ENCODE measurements around the gene ROR2. TPM values are rescaled to one million over a fixed set of nuclear protein-coding genes. Genes with fewer than 3 reads are reported as not detected.
"Not testable (repeated sequence)": the region's sequence is repeated elsewhere in the genome, so short reads cannot be mapped to it uniquely, and the experiment has no call there.

The ROR2 gene
- total RNA-seq, 1 experiment from 2014 or later, result 0.11 TPM

DNA sequence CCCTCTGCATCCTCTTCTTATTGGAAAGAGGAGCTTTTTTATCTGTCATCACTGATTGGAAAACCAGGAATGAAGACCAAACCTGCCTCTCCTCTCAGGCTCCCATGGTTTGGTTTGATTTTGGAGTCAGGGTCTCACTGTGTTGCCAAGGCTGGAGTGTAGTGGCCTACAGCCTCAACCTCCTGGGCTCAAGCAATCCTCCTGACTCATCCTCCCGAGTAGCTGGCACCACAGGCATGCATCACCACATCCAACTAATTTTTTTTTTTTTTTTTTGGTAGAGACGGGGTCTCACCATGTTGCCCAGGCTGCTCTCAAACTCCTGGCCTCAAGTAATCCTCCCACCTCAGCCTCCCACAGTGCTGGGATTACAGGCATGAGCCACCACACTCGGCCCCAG lies 40.8 kb downstream of the ROR2 start:
- DNase-seq (ENCODE audit: low read depth, low spot score); in situ Hi-C loops (cut with HindIII; ENCODE audit: low pct_unique_long_range_greater_than_20kb, low sequenced_read_pairs): not testable (repeated sequence)

DNA sequence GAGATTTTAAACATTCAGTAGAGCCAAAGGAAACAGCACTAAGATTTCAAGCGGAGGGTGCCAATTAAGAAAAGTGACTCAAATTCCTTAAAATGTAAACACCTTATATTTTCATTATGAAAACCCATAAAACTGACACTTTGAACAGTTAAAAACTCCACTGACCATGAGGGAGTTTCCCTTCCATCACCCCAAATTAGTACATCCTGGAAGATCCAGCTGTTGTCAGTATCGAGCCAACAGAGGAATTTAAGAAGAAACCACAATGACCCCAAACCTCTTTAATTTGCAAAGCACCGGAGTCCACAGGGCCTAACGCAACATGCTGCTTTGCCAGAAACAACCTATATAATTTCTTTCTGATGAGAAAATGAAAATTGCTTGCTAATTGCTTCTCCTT lies 41.3 kb downstream of the ROR2 start:
- no peak for DNase-seq (ENCODE audit: low read depth, low spot score)
- in situ Hi-C loops (cut with HindIII; ENCODE audit: low pct_unique_long_range_greater_than_20kb, low sequenced_read_pairs), result no loop called here

DNA sequence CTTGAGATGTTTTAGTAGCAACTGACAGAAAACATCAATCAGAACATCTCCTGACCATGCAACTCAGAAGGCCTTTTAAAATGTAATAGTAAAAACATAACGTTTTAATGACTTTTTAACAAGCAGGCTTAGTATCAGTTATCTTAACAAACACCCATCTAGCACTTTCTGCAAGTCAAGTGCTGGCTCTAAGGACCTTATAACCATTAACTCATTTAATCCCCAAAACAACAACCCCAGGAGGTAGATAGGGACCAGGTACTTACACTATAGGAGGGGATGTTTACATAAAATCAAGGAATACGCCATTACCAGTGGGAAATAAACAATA lies 41.8 kb downstream of the ROR2 start:
- in situ Hi-C loops (cut with HindIII; ENCODE audit: low pct_unique_long_range_greater_than_20kb, low sequenced_read_pairs), result no loop called here
- DNase-seq (ENCODE audit: low read depth, low spot score), result no peak

DNA sequence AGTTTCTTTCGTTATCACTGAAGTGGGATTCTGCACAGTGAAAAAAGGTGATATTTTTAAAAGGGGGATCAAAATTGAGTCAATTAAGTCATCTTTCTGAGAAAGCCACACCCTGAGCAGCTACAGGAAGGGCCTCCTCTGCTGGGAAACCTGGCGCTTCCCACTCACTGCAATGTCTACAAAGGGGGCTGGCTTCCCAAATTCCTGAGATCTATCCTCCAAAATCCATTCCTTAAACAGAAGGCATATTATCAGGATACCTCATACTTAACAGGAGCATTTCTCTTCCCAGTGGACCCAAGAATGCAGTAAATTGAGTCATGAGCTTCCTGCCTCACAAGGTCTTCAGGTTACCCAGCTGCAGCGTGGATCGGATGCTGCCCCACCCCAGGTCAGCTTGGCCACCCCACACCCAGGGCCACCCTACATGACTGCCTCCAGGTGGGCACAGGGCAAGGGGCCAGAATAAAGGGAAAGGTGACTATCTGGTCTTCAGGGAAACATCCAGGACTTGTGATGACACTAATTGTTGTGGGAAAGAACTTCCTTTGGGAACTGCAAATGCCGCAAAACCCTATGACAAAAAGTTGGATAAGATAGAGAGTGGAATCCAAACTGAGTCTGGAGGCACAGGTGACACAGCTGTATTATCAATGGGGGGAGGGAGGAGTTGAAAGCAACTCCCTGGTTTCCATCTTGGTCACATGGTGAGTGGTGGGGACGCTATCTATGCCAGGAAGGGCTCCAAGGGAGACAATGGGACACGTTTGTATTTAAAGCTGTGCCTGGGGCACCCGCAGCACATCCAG lies 42.3 kb downstream of the ROR2 start:
- in situ Hi-C loops (cut with HindIII; ENCODE audit: low pct_unique_long_range_greater_than_20kb, low sequenced_read_pairs), result no loop called here
- peak; percentile 37 for DNase-seq (ENCODE audit: low read depth, low spot score)

DNA sequence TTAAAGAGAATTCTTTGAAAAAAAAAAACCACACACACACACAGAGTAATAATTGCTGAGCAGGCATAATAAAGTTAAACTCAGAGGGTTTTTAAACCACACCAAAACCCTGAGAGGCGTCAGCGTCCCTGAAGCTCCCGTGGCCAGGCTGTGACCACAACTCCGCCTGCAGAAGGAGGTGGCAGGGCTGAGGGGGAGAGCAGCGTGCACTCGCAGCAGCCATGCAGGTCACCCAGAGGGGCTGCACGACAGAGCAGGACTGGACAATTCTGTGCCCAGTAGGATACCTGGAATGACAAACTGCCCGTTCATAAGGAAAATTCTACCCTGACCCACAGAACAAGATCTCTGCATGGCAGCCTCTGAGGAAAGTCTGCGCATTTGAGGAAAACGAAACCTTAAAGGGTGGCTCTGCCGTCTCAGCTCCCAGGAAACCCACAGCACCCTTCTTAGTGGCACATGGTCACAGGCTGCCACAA lies 44.0 kb downstream of the ROR2 start:
- peak; percentile 47 for DNase-seq (ENCODE audit: low read depth, low spot score)

DNA sequence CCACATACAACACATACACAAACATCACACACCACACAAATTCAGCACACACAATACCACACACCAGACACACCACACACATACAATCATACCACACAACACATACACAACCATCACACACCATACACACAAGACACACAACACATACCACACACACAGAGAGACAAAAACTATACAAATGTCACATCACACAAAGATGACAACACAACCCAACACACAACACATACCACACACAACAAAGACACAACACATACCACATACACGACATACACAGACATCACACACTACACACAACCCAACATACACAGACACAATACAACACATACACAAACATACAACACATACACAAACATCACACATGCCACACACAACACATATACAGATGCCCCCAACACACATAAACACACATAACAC lies 44.8 kb downstream of the ROR2 start:
- no peak for DNase-seq (ENCODE audit: low read depth, low spot score)

More for the DNA sequence above, 44.0 kb downstream of the ROR2 start:
- in situ Hi-C loops (cut with HindIII; ENCODE audit: low pct_unique_long_range_greater_than_20kb, low sequenced_read_pairs), result no loop called here

DNA sequence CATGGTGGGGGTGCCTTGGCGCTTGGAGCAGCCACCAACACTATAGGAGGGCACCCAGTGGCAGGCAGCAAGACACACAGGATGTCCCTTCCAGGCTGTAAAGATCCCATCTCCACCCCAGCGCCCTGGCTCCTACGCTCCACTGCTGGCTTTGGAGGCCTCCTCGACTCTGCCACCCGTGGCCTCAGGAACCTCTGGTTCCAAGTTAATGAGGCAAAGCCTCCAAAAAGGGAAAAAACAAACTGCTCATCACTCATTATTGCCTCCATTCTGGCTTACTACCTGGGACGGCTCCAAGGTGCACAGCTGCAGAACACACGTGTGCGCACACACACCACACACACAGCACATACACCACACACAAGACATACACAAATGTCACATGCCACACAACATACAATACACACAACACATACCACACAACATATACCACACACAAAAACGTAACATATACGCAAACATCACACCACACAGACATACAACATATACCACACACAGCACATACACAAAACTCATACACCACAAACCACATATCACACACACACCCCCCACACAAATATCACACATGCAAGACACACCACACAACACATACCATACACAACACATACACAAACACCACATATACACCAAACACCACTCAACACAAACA lies 45.3 kb downstream of the ROR2 start:
- in situ Hi-C loops (cut with HindIII; ENCODE audit: low pct_unique_long_range_greater_than_20kb, low sequenced_read_pairs), result no loop called here
- no peak for DNase-seq (ENCODE audit: low read depth, low spot score)

More for the DNA sequence above, 44.8 kb downstream of the ROR2 start:
- in situ Hi-C loops (cut with HindIII; ENCODE audit: low pct_unique_long_range_greater_than_20kb, low sequenced_read_pairs), result no loop called here

DNA sequence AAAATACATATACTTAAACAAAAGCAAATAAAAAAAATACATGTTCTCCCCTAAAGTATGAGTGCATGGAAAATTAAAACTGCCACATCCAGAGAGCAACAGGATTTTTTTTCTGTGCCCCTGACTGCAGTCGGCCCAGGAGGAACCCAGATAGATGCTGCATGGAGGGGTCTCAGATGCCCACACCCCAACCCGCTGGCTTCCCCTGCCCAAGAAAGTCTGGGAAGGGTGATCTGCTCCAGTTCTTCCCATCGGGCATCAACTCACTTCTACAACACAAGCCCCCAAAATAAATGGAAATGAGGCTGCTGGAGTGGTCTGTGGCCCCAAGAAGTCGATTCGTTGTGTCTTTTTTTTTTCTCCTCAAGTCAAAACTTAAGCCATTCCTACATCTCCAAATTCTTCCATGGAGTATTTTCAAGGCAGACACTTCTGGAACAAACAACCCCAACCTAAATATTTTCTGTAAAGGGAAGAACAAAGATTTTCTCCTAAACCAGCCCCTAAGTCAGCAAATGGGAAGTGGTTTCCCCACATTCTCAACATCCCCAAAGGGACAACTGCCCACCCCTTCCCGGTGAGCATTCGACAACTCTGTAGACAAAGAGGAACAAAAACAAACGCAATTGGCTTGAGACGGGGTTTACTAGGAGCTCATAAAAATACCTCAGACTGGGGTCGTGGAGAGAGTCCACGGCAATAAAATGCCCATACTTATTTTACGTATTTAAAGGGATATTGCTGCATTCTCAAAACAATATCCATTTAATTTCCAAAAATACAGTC lies 46.7 kb downstream of the ROR2 start:
- no peak for DNase-seq (ENCODE audit: low read depth, low spot score)
- in situ Hi-C loops (cut with HindIII; ENCODE audit: low pct_unique_long_range_greater_than_20kb, low sequenced_read_pairs), result no loop called here

DNA sequence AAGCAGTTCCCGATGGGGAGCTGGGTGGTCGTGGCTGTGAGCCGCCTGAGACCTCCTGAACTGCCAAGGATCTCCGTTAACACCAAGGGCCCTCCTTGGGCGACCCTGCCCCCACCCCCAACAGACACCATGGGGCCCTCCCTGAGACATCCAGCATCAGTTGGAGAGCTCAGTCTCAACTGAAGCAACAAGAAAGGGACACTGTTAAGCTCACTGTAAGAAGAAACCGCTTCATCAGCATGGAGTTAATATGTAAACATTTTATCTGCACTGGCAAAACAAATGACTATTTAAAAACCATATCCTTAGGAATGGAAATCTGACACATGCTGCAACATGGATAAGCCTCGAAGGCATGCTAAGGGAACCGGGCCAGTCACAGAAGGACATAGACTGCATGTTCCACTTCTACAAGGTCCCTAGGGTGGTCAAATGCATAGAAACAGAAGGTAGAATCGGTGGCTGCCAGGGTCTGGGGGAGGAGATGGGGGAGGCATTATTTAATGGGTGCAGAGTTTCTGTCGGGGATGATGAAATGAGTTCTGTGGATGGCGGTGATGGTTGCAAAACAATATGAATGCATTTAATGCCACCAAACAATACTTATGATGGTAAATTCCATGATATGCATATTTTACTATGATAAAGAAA lies 47.4 kb downstream of the ROR2 start:
- DNase-seq (ENCODE audit: low read depth, low spot score), result no peak
- in situ Hi-C loops (cut with HindIII; ENCODE audit: low pct_unique_long_range_greater_than_20kb, low sequenced_read_pairs), result no loop called here

DNA sequence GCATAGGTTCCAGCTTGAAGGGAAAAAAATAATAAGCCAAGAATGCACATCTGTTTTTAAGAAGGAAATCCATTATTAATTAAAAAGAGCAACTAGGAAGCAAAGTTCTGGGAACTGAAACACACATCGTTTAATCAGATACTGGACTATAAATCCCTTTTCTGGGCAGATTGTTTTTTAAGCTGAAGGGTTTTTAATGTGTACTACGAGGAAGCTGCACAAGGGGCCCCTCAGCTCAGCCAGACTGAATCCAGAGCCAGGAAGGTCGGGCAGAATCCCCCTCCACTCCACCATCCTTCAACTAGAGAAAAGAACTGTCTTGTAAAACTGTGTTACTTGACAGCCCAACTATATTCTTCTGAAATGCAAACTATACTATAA lies 49.2 kb downstream of the ROR2 start:
- in situ Hi-C loops (cut with HindIII; ENCODE audit: low pct_unique_long_range_greater_than_20kb, low sequenced_read_pairs), result no loop called here
- DNase-seq (ENCODE audit: low read depth, low spot score), result no peak

DNA sequence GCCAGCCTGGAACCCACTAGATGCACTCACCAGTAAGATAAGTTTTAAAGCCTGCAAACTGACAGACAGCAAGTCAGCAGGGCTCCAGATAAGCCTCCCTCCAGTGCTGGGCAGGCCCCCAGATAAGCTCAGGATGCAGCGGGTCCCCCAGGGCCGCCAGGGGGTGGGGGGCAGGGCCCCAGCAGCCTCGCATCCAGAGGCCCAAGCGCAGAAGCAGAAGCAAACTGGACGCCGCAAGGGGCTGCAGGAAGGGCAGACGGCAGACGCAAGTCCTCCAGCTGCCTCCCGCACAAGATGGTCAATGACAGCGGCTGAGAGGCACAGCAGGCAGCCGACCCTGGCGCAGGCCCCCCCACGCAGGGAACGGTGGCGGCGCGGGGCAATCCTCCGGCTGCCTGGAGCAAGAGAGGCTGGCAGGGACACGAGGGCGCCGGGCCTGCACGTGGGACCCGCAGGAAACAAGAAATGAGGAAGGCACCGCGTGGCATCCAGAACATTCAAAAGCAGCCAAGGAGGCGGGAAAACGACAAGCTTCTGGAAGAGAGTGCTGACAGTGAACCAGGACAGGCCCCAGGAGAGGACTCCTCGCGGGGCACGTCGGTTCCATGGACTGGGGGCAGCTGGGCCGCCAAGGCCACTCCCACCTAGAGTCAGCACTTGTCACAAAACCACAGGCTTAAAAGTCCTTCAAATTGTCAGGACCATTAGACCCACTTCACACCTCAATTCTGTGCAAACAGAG lies 49.8 kb downstream of the ROR2 start:
- in situ Hi-C loops (cut with HindIII; ENCODE audit: low pct_unique_long_range_greater_than_20kb, low sequenced_read_pairs), result no loop called here
- no peak for DNase-seq (ENCODE audit: low read depth, low spot score)

DNA sequence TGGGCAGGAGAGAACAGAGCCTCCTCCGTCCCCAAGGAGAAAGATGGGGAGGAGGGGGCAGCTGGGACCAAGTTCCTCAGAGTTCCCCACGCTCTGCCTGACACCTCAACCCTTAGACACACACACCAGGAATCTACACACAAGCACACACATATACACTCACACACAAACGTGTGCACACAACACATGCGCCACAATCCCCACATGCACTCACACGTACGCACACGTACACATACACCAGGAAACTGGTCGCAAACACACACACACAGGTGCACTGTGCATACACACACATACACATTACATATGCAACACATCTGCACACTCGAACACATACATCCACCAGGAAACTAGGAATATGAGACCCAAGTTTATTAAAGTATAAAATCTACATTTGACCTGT lies 50.4 kb downstream of the ROR2 start:
- DNase-seq (ENCODE audit: low read depth, low spot score), result no peak
- in situ Hi-C loops (cut with HindIII; ENCODE audit: low pct_unique_long_range_greater_than_20kb, low sequenced_read_pairs), result no loop called here

DNA sequence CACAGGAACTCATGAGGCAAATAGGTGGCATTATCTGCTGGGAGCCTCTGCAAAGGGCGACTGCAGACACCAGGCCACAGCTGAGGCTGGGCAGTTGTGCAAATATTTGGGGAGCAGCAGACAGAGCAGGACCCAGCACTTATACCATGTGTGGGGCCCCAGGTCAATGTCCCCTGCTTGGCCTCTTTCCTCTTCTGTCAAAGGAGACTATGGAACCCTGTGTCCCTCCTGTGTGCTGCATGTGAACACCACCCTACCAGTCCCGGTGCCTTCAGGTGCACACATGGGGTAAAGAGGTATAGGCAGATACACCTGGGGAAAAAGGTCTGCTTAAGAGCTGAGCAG lies 50.8 kb downstream of the ROR2 start:
- no peak for DNase-seq (ENCODE audit: low read depth, low spot score)
- in situ Hi-C loops (cut with HindIII; ENCODE audit: low pct_unique_long_range_greater_than_20kb, low sequenced_read_pairs), result no loop called here

DNA sequence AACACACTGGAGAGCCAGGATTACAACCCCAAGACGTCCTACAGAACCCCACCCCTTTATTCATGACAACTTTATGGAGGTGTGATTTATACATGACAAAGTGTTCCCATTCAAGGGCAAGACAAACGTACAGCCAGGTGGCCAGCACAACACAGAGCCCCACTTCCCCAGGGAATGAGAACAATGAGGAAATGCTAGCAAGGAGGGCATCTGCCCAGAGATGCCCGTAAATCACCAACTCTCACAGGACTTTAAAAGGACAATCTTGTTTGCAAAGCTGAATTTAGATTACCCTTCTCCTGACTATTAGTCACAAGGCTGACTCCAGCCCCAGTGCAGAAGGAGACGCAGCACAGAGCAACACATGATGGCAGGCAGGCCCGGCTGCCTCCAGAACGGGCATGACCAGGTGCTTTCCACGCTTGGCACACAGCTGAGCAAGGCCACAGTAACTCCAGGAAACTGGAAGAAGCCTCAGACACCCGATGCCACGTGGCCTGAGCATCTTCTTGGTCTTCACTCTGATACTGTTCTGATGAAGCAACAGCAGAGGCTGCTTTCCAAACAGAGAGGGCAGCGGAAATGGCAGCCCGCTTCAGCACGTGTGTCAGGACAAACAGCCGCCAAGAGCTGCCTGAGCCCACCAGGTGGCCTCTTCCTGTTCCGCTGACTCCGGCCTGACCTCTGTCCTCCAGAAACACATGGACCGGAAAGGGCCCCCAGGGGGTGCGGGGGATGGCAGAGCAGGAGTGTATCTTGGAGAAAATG lies 51.4 kb downstream of the ROR2 start:
- peak; percentile 13 for DNase-seq (ENCODE audit: low read depth, low spot score)
- in situ Hi-C loops (cut with HindIII; ENCODE audit: low pct_unique_long_range_greater_than_20kb, low sequenced_read_pairs), result no loop called here

DNA sequence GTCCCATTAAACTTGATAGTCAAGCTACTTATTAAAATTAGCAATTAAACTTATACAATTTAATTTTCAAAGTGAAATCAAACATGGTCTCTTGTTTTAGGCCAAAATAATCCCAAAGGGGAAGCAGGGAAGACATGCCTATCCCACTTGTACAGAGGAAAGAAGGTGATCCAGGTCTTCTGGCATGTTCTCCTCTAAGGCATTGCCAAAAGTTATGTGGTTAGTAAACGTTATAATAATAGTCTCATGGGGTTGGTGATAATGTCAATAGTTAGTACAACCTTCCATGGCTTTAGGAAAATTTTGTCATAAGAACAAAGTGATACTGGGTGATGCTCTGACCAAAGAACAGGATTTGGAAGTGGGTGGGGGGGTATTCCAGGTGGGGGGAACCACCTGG lies 52.8 kb downstream of the ROR2 start:
- in situ Hi-C loops (cut with HindIII; ENCODE audit: low pct_unique_long_range_greater_than_20kb, low sequenced_read_pairs), result no loop called here
- no peak for DNase-seq (ENCODE audit: low read depth, low spot score)

DNA sequence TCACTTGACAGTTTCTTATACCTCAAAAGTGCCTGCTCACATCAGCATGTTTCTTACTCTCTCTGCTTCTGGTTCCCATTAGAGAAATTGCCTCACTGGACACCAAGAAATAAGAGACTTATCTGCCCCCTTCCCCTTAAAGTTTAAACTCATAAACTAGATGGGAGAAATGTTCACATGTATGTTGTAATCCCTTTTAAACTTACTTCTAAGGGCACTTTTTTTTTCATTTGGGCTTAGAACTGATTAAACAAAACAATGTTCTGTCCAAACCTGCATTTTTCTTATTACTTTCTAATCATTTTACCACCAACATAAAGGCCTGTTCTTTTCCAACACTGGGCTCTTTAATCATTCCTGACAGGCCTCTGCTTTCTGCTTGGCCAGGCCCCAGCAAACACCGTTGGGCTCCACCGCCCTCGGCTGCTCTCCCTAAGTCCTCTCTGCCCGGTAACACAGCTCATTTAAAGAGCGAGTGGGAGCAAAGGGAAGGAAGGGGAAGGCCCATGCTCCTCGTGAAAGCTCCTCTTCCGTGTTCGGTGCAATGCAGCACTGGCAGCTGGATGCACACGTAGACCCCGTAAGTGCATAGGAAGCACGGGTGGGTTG lies 53.4 kb downstream of the ROR2 start:
- in situ Hi-C loops (cut with HindIII; ENCODE audit: low pct_unique_long_range_greater_than_20kb, low sequenced_read_pairs), result no loop called here
- peak; percentile 37 for DNase-seq (ENCODE audit: low read depth, low spot score)
